HG03565 (cell line): Measurements from ENCODE around the gene GRIN2C.

ENCODE experiments used
- ATAC-seq: cut with Tn5 transposase; IDR thresholded peaks from one replicate; pipeline ENCODE4 v1.9.1; 2021; ENCODE audit warnings: mild to moderate bottlenecking, moderate library complexity; ENCODE audit not compliant: unreplicated experiment

GRIN2C gene

DNA sequence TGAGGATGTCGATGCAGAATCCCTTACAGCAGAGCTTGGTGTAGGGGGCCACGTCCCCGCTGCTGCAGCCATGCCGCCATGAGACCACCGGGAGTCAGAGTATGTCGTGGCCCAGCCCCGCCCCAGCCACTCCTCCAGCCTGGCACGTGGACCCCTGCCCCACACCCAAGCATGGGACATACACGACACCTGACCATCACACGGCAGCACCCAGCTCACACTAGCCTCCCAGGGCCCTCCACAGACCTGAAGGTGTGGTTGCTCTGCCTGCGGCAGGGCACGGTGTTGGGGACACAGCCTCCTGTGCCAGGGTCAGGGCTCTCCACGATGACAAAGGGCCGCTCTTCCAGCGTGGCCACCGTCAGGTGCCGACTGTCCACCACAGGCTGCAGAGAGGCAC, 9.4 kb downstream of the GRIN2C start:
- no peak for ATAC-seq

DNA sequence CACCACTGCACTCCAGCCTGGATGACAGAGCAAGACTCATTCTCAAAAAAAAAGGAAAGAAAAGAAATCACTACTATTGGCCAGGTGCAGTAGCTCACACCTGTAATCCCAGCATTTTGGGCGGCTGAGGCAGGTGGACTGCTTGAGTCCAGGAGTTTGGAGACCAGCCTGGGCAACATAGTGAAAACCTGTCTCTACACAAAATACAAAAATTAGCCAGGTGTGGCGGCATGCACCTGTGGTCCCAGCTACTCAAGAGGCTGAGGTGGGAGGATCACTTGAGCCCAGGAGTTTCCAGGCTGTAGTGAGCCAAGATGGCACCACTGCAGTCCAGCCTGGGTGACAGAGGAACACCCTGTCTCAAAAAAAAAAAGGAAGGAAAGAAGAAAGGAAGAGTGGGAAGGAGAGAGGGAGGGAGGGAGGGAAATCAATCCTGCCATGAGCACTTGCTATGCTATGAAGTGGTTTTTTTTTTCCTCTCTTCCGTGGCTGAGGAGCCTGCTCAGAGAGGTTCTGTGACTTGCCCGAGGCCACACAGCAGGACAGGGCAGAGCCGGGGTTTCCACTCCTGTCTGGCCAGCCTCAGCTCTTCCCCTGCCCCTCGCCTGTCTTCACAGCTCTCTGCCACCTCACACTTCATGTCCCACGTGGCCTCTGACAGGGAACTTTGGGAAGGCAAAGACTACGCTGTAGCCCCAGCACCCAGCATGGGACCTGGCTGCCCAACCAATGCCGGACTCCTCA, 10.9 kb downstream of the GRIN2C start:
- no peak for ATAC-seq

DNA sequence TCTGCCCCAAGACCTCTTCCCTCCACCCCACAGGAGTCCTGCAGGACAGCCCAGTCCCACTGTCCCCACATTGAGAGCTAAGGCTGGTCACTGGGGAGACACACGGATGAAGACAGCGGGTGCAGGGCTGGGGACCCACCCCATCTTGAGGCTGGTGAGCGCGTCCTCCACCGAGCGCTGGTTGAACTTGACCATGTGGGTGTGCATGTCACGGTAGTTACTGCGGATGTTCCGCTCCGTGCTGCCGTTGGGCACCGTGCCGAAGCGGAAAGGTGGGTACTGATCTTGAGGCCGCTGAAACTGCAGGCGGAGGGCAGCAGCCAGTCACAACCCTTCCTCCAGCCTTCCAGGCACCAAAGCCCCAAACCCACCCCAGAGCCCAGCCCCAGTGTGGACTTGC, 13.1 kb downstream of the GRIN2C start:
- ATAC-seq = no peak

DNA sequence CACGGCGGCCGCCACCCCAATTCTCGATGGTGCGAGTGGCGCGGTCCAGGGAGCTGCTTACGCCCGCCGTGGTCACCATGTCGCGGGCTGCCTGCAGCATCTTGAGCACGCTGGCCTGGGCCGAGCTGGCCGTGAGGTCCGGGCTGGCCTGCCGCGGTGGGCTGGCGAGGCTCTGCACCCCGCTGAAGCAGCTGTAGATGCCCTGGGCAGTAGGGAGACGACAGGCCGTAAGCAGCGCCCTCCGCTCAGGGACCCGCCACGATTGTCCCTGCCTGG, 16.4 kb downstream of the GRIN2C start:
- ATAC-seq = no peak

DNA sequence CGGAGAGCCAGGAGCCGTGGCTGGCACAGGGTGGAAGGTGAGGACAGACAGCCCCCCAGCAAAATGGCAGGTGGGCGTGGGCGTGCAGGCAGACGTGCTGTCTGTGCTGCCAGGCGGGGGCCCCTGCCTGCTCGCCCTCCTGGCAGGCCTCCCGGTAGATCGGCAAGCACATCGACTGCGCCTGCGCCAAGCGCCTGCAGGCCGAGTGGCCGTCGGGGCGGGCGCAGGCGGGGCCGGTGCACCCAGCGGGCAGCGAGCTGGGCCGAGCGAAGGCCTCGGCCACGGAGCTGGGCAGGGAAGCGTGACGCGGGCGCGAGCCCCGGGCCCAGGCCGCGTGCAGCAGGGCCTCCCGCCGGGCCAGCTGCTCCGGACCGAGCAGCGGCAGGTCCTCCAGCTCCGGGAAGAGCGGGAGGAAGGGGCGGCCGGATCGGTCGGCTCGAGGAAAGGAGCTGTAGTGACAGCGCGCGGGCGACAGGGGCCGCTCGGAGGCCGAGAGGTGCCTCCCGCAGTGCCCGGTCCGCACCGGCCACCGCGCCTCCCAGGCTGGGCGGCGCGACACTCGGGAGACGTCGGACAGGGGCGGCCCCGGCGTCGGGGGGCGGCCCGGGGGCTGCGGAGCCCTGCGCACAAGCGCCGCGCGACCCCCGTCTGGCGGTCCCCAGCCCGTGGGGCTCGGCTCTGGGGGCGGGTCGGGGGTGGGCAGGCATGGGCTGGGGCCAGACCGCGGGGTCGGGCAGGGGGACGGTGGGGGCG, 16.9 kb downstream of the GRIN2C start:
- no peak for ATAC-seq

DNA sequence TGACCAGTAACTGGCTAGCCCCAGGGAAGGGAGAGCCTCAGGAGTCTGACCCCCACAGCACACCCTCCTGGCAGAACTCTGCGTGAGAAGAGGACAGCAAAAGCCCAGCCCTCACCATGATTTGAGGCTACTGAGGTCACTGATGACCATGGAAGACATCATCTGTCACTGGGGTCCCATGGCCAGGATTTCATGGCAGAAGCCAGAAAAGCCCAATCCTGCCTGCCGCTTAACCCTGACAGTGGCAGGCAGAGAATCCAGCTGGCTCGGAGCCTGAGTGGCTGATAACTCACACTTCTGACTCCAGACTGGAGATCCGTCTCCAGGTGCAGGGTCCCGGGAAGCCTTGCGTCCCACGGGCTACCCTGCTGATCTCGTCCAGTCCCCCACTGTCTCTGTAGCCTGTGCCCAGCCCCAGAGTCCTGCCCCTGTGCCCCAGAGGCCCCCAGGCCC, 17.5 kb downstream of the GRIN2C start:
- ATAC-seq = no peak

DNA sequence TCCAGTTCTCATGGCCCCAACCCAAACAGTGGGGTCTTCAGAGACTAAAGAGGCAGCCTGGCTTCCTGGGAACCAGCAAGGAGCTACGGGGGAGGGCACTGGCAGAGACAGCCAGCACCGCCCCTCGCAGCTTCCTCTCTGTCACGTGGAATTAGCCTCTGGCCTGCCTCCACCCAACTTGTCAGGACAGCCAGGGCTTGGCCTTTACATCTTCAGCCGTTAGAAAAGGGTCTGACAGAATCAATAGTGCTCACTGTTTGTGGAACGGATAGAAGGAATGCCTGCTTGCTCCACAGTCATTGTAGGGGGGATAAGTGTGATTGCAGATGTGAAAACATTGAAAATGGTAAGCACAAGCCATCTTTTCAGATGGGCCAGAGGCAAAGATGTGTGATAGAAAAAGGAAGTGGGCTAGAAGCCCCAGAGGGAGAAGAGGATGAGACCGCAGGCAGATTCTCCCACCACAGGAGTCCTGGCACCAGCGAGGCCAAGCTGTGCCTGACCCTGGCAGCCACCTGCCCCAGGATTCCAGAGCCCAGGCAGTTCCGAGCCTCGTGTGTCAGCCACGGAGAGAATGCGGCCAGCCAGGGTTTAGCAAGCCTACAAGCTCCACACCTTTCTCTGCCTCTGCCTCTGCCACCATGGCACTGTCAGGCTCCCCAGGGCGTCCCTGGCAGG, 18.6 kb downstream of the GRIN2C start:
- ATAC-seq = no peak

DNA sequence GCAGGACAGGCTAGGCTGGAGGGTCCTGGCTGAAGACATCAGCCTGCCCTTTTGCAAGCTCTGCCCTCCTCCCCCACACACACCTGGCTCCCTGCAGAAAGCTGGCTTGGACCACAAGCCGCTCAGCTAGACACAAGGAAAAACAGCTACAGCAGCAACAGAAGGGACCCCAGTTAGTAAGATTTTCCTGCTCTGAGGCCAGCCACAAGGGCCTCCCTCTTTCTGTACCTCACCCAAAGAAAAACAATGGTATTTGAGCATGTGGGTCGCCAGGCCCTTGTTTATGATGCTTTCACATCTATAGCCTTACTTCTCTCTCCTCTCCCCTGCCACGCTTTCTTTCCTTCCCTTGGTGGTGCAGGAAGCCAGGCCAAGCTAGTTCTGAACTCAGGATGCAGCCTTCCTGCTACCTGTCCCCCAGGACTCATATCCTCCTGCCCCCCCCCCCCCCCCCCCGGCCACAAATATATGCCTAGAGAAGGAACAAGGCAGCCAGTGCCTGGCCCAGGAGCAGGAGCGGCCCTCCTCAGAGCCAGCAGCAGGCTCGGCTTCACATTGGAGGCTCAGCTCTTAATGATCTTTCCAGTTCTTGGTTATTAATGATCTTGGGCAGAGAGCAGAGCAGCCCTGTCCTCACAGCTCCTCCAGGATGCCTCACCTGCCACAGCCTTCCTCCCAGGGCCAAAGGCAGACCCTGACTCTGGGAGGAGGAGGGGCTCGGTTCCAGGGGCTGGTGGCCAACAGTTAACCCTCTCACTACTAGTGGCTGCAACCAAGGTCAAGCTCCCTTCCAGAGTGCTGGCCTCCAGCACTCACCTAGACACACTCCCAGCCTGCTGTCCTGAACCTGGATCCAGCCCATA, 19.5 kb downstream of the GRIN2C start:
- no peak for ATAC-seq

DNA sequence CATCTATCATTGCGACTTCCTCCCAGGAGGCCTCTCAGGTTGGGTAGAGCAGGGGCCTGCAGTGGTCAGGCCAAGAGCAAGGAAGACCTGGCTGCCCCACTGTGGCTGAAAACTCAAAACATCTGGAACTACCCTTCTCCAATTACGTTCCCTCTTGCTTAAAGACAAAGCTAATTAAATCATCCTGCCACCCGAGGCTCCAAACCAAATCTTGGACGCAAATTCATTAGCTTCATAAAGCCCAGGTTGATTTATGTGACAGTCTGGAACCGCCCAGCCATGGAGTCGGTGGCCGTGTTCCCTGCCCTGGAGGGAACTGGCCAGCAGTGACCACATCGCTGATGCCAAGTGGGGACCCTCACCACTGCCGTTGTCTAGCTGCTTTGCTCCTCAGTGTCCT, 21.4 kb downstream of the GRIN2C start:
- ATAC-seq = no peak

DNA sequence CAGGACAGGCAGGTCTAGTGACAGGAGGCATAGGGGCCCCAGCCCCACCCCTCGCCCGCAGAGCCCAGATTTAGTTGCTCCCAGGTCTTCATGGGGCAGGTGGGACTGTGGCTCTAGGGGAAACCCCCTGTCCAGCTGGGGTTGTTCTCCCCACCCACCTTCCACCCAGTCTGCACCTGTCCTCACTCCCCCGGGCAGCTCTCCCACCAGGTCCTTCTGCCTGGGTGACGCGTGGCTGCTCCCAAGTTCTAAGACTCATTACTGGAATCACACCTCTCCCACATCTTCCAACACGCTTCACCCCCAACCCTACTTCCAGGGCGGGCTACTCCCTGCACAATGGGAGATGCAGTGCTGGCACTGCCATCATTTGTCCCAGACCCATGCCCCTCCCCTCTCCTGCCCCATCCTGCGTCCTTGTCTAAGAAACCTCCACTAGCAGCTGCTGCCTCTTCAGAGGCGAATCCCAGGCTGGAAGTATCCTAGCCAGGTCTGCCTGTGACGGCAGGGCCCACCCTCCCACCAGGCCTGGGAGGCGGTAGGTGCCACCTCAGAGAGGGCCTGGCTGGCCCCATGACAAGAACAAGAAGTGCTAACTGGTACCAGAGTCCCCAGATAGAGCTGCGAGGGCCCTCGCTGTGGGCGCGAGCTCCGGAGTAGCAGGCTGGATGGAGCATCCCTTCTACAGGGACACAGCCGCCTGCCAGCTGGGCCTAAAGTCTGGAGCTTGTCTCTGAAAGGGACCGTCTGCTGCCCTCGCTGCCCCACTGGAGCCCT, 22.8 kb downstream of the GRIN2C start:
- no peak for ATAC-seq

DNA sequence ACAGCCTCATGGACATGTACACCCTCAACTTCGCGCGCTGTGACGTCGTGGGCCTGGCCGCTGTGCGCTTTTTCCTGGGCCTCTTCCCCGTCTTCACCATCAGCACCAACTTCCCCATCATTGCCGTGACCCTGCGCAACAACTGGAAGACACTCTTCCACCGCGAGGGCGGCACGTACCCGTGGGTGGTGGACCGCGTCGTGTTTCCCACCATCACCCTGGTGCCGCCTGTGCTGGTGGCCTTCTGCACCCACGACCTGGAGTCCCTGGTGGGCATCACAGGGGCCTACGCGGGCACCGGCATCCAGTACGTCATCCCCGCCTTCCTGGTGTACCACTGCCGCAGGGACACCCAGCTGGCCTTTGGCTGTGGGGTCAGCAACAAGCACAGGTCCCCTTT, 23.5 kb downstream of the GRIN2C start:
- ATAC-seq = no peak

DNA sequence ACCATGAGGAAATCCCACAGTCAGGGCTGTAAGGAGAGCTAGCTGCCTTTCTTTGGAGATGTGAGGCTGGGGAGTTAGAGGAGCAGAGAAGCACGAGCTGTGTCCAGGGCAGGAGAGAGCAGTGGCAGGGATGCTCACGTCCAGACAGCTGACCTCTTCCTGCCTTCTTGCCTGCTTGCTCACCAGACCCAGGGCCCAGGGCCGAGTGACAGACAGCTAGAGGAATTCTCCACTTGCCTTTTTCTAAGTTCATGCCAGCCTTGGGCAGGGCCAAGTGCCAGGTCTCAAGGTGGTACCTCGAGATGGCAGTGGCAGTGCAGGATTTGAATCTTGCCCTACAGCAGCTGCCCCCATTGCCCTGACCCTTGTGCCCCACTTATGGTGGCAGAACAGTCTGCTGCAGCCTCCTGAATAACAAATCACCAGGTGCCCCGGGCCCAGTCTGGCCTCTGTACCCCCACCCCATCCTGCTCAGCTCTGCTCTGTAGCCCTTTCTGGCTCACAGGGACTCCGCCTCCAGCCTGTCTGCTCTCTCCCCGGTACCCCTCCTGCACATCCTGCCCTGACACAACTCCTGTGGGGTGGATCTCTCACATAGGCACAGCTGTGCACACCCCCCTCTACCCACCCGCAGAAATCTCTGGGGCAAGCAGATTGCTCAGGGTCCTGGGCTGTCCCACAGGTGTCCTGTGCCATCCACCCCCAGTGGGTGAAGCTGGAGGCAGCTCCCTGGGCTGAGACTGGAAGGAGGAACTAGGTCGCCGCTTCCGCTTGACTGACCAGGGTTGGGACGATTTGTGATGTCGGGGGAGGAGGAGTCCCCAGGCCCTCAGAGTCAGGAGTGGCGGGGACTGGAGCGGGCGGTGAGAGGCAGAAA, 25.9 kb downstream of the GRIN2C start:
- ATAC-seq = no peak

DNA sequence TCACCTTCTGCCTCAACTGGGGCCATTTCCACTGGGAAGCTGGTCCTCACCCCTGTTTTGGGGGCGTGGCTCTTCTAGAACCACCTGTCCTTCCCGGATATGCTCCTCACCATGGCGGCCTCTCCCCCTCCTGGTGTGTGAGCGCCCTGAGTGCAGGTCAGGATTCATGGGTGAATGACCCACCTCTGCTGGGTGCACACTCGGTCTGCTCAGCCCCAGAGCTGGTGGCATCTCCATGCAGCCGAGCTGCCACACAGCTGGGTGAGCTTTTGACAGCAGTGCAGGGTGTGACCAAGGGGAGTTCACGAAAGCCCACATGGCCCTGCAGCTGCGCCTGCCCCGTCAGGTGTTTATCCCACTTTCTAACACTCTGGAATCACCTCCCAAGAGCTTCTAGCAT, 27.3 kb downstream of the GRIN2C start:
- no peak for ATAC-seq

DNA sequence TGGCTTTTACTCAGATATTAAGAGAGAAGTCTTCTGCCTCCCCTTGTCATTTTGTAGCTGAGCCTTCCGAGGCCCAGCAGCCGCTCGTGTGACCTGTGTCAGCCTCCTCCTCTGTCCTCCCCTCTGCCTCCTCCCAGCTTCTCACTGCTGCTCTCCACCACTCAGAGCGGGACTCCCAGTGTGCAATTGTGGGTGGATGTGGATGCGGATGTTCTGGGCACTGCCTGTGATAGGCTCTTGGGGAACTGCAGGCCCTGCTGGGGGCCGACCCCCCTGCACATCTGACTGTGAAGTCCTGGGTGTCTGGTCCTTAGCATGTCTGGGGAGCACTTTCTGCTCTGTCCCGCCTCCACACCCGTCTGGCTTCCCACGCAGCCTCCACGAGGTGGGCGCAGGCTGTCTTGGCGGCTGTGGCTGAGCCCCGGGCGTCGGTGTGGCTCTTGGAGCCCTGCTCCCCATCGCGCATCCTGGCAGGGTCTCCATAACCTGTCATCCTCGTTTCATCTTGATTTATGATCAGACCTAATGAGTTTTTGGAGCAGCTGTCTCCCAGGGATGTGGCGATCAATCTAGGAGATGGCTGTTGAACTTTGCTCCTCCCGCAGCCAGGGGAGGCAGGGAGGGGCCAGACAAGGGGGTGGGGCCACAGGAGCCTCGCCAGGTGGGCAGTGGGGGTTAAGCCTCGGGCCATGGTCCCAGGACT, 28.1 kb downstream of the GRIN2C start:
- ATAC-seq = no peak

DNA sequence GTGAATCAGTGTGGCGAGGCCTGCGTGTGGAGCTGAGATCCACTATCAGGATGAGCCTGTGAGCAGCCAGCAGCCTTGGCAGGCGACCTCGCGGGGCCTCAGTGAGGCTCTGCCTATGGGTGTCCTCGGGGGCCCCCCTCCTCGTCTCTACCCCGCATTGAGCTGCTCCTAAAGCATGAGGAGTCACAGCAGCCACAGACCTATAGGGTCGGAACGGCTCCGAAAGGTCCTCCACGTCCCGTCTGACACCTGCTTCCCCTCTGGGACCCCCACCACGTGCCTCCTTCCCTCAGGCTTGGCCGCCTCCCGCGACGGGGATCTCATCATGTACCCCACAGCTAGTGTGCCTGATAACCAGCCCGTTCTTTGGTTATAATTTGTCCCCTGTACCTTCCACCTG, 28.8 kb downstream of the GRIN2C start:
- ATAC-seq = no peak

DNA sequence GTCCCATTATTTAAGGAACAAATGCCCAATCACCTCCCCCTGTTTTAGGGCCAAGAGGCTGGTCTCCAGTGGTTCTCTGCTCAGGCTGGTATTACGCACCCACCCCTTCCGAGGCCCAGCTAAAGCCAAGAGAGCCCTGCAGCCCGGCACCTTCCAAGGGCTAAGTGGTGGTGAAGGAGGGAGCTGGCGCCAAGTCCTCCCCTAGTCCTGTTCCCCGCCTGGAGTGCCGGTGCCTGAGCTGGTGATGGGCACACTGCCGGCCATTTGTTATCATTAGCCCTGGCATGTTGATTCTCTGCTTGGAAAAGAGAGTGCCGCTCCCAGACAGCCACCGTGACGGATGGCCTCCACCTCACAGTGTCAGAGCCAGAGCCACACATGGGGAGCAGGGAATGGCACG, 31.9 kb downstream of the GRIN2C start:
- no peak for ATAC-seq

DNA sequence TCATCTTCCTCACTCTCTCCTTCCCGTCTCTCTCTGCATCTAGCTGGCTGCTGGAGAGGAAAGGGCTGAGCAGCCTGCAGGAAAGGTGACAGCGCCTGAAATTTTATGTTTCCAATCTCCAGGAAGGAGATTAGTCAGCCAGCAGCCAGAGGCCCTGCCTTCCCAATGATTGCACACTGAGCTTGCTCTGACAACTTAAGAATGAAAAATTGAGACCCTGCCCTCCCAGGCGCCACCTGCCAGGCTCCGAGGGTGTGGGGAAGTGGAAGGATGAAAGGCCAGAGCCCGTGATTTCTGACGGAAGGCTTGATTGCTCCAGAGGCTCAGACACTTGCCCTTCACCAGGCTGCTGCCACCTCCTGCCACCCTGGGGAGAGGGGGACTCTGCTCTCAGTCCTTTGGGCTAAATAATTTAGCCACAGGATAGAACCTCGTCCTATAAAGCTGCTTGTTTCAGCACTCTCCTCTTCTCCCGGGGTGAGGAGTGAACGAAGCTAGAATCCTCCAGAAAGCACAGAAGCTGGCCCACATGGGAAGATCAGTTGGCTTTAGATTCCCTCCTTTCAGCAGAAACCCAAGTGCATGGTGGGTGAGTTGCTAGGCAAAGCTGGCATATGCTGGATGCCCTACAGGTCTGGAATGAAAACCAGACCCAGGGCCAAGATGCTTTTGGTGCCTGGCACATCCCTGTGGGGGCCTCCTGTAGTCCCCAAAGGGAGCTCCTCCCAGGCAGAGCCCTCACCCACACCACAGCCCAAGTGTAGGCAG, 33.5 kb downstream of the GRIN2C start:
- no peak for ATAC-seq

DNA sequence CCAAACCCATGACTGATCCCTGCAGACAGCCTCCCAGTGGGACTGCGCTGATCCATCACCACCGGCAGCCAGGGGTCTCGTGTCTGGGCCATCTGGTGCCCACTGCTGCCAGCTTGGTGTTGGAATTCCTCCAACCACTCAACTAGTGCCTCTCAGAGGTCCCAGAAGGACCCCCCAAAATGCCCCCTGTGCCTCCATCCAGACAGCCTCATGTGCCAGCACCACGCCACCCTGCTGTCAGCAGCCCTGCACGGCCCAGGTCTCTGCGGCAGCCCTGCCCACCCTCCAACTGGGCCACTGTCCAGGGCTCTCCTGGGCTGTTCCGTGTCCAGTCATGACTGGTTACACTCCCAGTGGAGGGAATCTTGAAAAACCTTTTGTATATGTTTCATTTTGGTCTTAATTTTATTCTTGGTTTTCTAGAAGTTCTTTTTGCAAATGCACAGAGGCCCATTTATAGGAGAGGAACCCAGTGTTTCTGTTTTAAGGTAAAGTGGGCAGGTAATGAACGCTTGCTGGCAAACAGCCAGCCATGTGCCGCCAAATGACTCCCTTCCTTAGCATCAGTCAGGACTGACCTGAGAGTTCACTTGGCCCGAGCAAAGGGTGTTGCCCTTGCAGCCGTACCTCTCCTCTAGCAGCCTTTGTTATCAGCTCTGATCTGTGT, 34.6 kb downstream of the GRIN2C start:
- ATAC-seq = no peak
